Endothelial cell of umbilical vein (primary cell): ENCODE measurements around the gene TRIM14. TPM values are rescaled to one million over a fixed set of nuclear protein-coding genes. Genes with fewer than 3 reads are reported as not detected.

Experiments used
- BruUV-seq: library from RNA; stranded (reverse); fragments of 400-500 nt; replicated peaks from 2 replicates; lab custom pipeline; 2021; lab: Mats Ljungman, UMichigan
- CTCF ChIA-PET: fragments of 300-600, 350-600 bp; sonication (Branson Sonifier 250); formaldehyde crosslinking; loops from one replicate; lab custom pipeline; 2021; ENCODE audit warnings: antibody characterized with exemption, inconsistent platforms; lab: Charles Lee
- POLR2A ChIA-PET: fragments of 300-600, 350-600 bp; sonication (Branson Sonifier 250); formaldehyde crosslinking; loops from one replicate; lab custom pipeline; 2021; ENCODE audit warnings: antibody characterized with exemption, inconsistent platforms; lab: Charles Lee
- DNase-seq: peaks from one replicate; pipeline ENCODE4 v3.0.0-alpha.2; 2011; ENCODE audit warnings: low read depth, low spot score
- FAIRE-seq: peaks from 2 replicates; lab custom pipeline; 2011; peaks lifted over from hg19 to GRCh38; lab: Jason Lieb, UNC
- H2AFZ ChIP-seq: 2 replicates; pipeline ENCODE4 v1.6.0; 2012; ENCODE audit warnings: low read depth, low read length, control low read depth, inconsistent platforms
- H3K27ac ChIP-seq: 2 replicates; pipeline ENCODE4 v1.5.1; 2011; ENCODE audit warnings: low read depth, mild to moderate bottlenecking, control low read depth, low read length, moderate library complexity; ENCODE audit not compliant: insufficient read depth
- H3K27me3 ChIP-seq, 2 experiments: 2 replicates each; pipeline versions ENCODE4 v1.6.0 to v1.6.1; 2011; ENCODE audit warnings: low read length in 2 of 2, mixed read lengths in 1 of 2; ENCODE audit not compliant: control insufficient read depth in 2 of 2, insufficient read depth in 2 of 2
- H3K36me3 ChIP-seq, 2 experiments: 2 replicates in 1 of 2; 3 replicates in 1 of 2; pipeline ENCODE4 v1.5.1; 2011; ENCODE audit warnings: low read length in 2 of 2, mild to moderate bottlenecking in 1 of 2, moderate library complexity in 1 of 2; ENCODE audit not compliant: control insufficient read depth in 2 of 2, insufficient read depth in 2 of 2; ENCODE audit errors: extremely low read depth in 1 of 2
- H3K4me1 ChIP-seq: 3 replicates; pipeline ENCODE4 v1.5.1; 2011; ENCODE audit warnings: mild to moderate bottlenecking, low read length; ENCODE audit not compliant: control insufficient read depth, insufficient read depth; ENCODE audit errors: extremely low read depth
- H3K4me2 ChIP-seq: 2 replicates; pipeline ENCODE4 v1.6.1; 2011; ENCODE audit warnings: low read length, control low read depth, mixed read lengths; ENCODE audit not compliant: insufficient read depth
- H3K4me3 ChIP-seq, 3 experiments: fragments of 200-600 bp in 1 of 3; sonication (generic), shearing (Covaris generic) in 1 of 3; replicated peaks in 1 of 3; 2 replicates each; pipeline ENCODE4 v1.5.1; 2011 to 2016; ENCODE audit warnings: control low read depth in 3 of 3, low read length in 3 of 3, mild to moderate bottlenecking in 2 of 3, inconsistent platforms in 1 of 3, low read depth in 1 of 3, moderate library complexity in 1 of 3; ENCODE audit not compliant: insufficient read depth in 1 of 3
- H3K79me2 ChIP-seq: 2 replicates; pipeline ENCODE4 v1.6.0; 2012; ENCODE audit warnings: low read length, inconsistent platforms; ENCODE audit not compliant: control insufficient read depth, insufficient read depth
- H3K9ac ChIP-seq: replicated peaks from 2 replicates; pipeline ENCODE3; 2011; ENCODE audit warnings: low read length, control low read depth; ENCODE audit not compliant: insufficient read depth; ENCODE audit errors: extremely low read depth
- H3K9me1 ChIP-seq: replicated peaks from 3 replicates; pipeline ENCODE4 v1.6.0; 2011; ENCODE audit warnings: mild to moderate bottlenecking, low read length; ENCODE audit not compliant: control insufficient read depth, insufficient read depth; ENCODE audit errors: extremely low read depth
- H3K9me3 ChIP-seq: replicated peaks from 2 replicates; pipeline ENCODE4 v1.5.1; 2012; ENCODE audit warnings: low read length, inconsistent platforms; ENCODE audit not compliant: control insufficient read depth, insufficient read depth
- H4K20me1 ChIP-seq: replicated peaks from 2 replicates; pipeline ENCODE3; 2011; ENCODE audit warnings: mild to moderate bottlenecking, low read length; ENCODE audit not compliant: control insufficient read depth, insufficient read depth; ENCODE audit errors: extremely low read depth
- EZH2 ChIP-seq: IDR thresholded peaks from 2 replicates; pipeline ENCODE4 v1.6.1; 2012; ENCODE audit warnings: borderline replicate concordance, low read depth, mild to moderate bottlenecking, moderate library complexity, low read length, inconsistent platforms; ENCODE audit not compliant: severe bottlenecking
- FOS ChIP-seq: IDR thresholded peaks from 2 replicates; pipeline ENCODE4 v1.6.1; 2011; ENCODE audit warnings: mild to moderate bottlenecking, low read length, moderate library complexity, borderline replicate concordance; ENCODE audit not compliant: insufficient read depth
- GATA2 ChIP-seq: IDR thresholded peaks from 2 replicates; pipeline ENCODE4 v1.7.0; 2011; ENCODE audit warnings: low read depth, mild to moderate bottlenecking, moderate library complexity, mixed read lengths, low read length; ENCODE audit not compliant: insufficient read length, insufficient read depth
- JUN ChIP-seq: IDR thresholded peaks from 2 replicates; pipeline ENCODE4 v1.6.1; 2011; ENCODE audit warnings: borderline replicate concordance, low read depth; ENCODE audit not compliant: insufficient read length, insufficient read depth
- MYC ChIP-seq: IDR thresholded peaks from one replicate; pipeline ENCODE4 v1.6.1; 2011; ENCODE audit warnings: mild to moderate bottlenecking, low read depth, low read length
- POLR2A ChIP-seq: IDR thresholded peaks from 2 replicates; pipeline ENCODE4 v1.6.1; 2012; ENCODE audit warnings: low read depth, mild to moderate bottlenecking, control low read depth, low read length
- POLR2AphosphoS5 ChIP-seq: IDR thresholded peaks from 2 replicates; pipeline ENCODE4 v1.6.1; 2012; ENCODE audit warnings: low read depth, mild to moderate bottlenecking, control low read depth, low read length, moderate library complexity; ENCODE audit not compliant: insufficient read depth
- dilution Hi-C: fragments of 300-500 bp; cut with MboI; formaldehyde crosslinking; loops from one replicate; pipeline ENCODE4 v1.15.0; 2019; ENCODE audit warnings: low sequenced_read_pairs; ENCODE audit not compliant: extremely low pct_ligation_motif_present
- intact Hi-C: fragments of 100-400 bp; cut with micrococcal nuclease; formaldehyde crosslinking; loops from one replicate; pipeline ENCODE4 v1.10.0; 2022
- polyA plus RNA-seq, 4 experiments: library from polyadenylated mRNA; depleted of rRNA in 3 of 4; stranded (reverse) in 3 of 4; unstranded in 1 of 4; fragments of >200 nt; gene quantifications; 2 replicates each; pipeline versions ENCODE4 v1.2.1 to v1.2.3, GENCODE V29; 2011 to 2012; ENCODE audit warnings: missing spikeins in 1 of 4
- total RNA-seq: library from RNA; stranded (reverse); gene quantifications from 2 replicates; pipeline ENCODE4 v1.2.3, GENCODE V29; 2021
- TF ChIP-seq, protein P1 (sequence below), 2 donors: IDR thresholded peaks; 1 replicate in 1 of 2; 2 replicates in 1 of 2; pipeline ENCODE4 v1.5.1; 2011; ENCODE audit warnings: low read length in 2 of 2, mild to moderate bottlenecking in 2 of 2, moderate library complexity in 2 of 2, control low read depth in 1 of 2, inconsistent platforms in 1 of 2, low read depth in 1 of 2; ENCODE audit not compliant: insufficient read depth in 1 of 2; ENCODE audit errors: extremely low read depth in 1 of 2
- TF ChIP-seq, protein P2 (sequence below): IDR thresholded peaks from 2 replicates; pipeline ENCODE4 v1.6.1; 2011; ENCODE audit not compliant: insufficient read depth, insufficient read length

Gene TRIM14
- total and polyA plus RNA-seq, 2 donors (not counting 3 experiments of a cell fraction or from before 2014, with no cell fraction given), result 4.8 to 10.7 TPM

DNA sequence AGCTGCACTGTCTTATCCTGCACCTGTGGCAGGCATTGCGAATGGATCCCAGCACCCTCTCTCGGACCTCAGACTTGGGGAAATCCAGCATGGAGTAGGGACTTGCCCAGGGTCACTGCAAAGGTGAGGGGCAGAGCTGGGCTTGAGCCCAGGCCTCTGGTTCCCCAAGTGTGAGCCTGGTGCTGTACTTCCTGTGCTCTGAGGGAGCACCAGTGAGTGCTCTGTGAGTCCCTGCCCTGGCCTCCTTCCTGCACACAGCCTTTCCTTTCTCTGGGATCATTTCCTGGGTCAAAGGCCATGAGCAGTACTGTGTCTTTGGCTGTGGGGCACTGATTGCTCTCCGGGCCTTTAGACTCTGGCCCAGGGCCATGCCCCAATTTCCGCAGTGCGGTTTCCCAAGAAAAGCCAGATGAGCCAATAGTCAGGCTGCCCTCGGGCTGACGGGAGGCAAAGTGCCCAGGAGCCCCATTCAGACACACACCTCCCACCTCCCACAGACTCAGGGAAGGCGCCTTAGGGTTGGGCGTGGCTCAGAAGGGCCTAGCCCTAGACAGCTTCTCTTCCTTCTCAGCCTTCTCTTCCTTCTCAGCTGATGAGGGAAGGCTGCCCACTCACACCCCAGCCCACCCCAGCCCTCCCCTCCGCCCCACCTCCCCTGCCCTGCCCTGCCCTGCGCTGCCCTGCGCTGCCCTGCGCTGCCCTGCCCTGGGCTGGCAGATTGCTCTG is 23.3 kb upstream of the TRIM14 start:
- Histone ChIP-seq H3K4me1 (no peaks in the 10 kb centered on the region), H3K9ac (no peak overlapping the region), H2AFZ (no peak overlapping the region), H3K4me2 (no peak overlapping the region), H4K20me1 (no peaks in the 10 kb centered on the region), H3K27ac (no peak overlapping the region), H3K79me2 (no peaks in the 10 kb centered on the region), H3K9me1 (no peaks in the 10 kb centered on the region), H3K9me3 (no peaks in the 10 kb centered on the region), H3K27me3 (no peaks in the 10 kb centered on the region), H3K36me3 (no peaks in the 10 kb centered on the region), H3K4me3 (no peak overlapping the region)
- no TSS peak for BruUV-seq
- CTCF ChIA-PET, result no interaction called here
- no peak for FAIRE-seq
- dilution Hi-C loops (no loop called here), intact Hi-C loops (no loop called here)
- DNase-seq, result no peak
- TF ChIP-seq, protein P1, sequence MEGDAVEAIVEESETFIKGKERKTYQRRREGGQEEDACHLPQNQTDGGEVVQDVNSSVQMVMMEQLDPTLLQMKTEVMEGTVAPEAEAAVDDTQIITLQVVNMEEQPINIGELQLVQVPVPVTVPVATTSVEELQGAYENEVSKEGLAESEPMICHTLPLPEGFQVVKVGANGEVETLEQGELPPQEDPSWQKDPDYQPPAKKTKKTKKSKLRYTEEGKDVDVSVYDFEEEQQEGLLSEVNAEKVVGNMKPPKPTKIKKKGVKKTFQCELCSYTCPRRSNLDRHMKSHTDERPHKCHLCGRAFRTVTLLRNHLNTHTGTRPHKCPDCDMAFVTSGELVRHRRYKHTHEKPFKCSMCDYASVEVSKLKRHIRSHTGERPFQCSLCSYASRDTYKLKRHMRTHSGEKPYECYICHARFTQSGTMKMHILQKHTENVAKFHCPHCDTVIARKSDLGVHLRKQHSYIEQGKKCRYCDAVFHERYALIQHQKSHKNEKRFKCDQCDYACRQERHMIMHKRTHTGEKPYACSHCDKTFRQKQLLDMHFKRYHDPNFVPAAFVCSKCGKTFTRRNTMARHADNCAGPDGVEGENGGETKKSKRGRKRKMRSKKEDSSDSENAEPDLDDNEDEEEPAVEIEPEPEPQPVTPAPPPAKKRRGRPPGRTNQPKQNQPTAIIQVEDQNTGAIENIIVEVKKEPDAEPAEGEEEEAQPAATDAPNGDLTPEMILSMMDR (IDR thresholded peaks at IDR 0.05; ENCODE audit: extremely low read depth in 1 of 2, insufficient read depth in 1 of 2, low read depth in 1 of 2, low read length in 2 of 2), result no peak
- TF ChIP-seq FOS (no peak), GATA2 (no peak), JUN (no peak), POLR2A (no peak), EZH2 (no peak), POLR2AphosphoS5 (no peak), MYC (no peak)
- TF ChIP-seq, protein P2, sequence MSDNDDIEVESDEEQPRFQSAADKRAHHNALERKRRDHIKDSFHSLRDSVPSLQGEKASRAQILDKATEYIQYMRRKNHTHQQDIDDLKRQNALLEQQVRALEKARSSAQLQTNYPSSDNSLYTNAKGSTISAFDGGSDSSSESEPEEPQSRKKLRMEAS, result no peak
- POLR2A ChIA-PET, result no interaction called here
